Measurements from ENCODE around the gene SMIM12. TPM values are rescaled to one million over a fixed set of nuclear protein-coding genes. Genes with fewer than 3 reads are reported as not detected.

The SMIM12 gene
- total RNA-seq, 6 experiments from 2014 or later, result 30.5 to 45.7 (median 32.2) TPM

- TF ChIP-seq POLR2A (IDR thresholded peaks at IDR 0.05) (no peak), CTCF (IDR thresholded peaks at IDR 0.05) (no peak)
- H3K36me3 ChIP-seq, result no peaks in the 10 kb centered on the region
- peaks cover 0 to 2% (median 0%) of the 10 kb centered on the region in 4 donors for H3K4me1 ChIP-seq
- no peaks in the 10 kb centered on the region for H3K9me3 ChIP-seq
- H3K27me3 ChIP-seq, result no peaks in the 10 kb centered on the region
- WGBS (ENCODE audit: insufficient coverage, low coverage, low lambda C conversion rate, missing lambda C conversion rate), result 71% methylated on average over 4 of the region's 6 CpGs
- ATAC-seq, result no peak
- H3K4me3 ChIP-seq, result no peak overlapping the region
- intact Hi-C loops (cut with DNase I), result no loop called here
- DNase-seq, result no peak
- H3K27ac ChIP-seq, result no peak overlapping the region
Observed at GRCh38 chr1:34831721-34832246, 27.8 kb downstream of the SMIM12 start.

- H3K27me3 ChIP-seq, result no peaks in the 10 kb centered on the region
- ATAC-seq, result no peak
- WGBS (ENCODE audit: insufficient coverage, low coverage, low lambda C conversion rate, missing lambda C conversion rate), result 30% methylated on average over 1 of the region's 3 CpGs
- TF ChIP-seq CTCF (IDR thresholded peaks at IDR 0.05), result no peak
- TF ChIP-seq POLR2A (IDR thresholded peaks at IDR 0.05), result no peak
- no peaks in the 10 kb centered on the region for H3K36me3 ChIP-seq
- no peak for DNase-seq
- no peak overlapping the region for H3K4me3 ChIP-seq
- H3K27ac ChIP-seq, result no peak overlapping the region
- H3K9me3 ChIP-seq, result no peaks in the 10 kb centered on the region
- intact Hi-C loops (cut with DNase I), result no loop called here
- H3K4me1 ChIP-seq, result peaks cover 0 to 18% (median 7%) of the 10 kb centered on the region in 4 donors
Observed at GRCh38 chr1:34829250-34829649, 30.3 kb downstream of the SMIM12 start.

DNA sequence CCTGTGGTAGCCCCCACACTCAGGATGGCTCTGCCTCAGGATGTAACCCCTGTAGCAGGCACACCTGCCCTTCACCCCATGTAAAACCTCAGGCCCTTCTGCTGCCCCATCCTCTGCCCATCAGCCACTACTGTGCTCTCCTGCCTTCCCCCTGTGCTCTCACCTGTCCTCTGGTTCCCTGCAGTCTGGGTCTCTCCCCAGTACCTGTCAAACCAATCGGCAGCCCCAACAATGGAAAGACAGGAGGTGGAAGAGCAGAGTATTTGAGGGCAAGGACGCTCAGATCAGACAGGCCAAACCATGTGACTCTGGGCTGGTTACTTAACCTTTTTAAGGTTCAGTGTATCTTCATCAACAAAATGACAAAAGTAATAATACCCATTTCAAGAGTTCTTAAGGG, 30.9 kb downstream of the SMIM12 start:
- ATAC-seq (no peak), DNase-seq (no peak)
- H3K36me3 ChIP-seq, result no peaks in the 10 kb centered on the region
- H3K27ac ChIP-seq, result no peak overlapping the region
- 30% methylated on average over 2 of the region's 2 CpGs for WGBS (ENCODE audit: insufficient coverage, low coverage, low lambda C conversion rate, missing lambda C conversion rate)
- no peak overlapping the region for H3K4me3 ChIP-seq
- TF ChIP-seq POLR2A (IDR thresholded peaks at IDR 0.05) (no peak), CTCF (IDR thresholded peaks at IDR 0.05) (no peak)
- intact Hi-C loops (cut with DNase I), result no loop called here
- H3K4me1 ChIP-seq, result peaks cover 0 to 18% (median 7%) of the 10 kb centered on the region in 4 donors
- no peaks in the 10 kb centered on the region for H3K9me3 ChIP-seq
- H3K27me3 ChIP-seq, result no peaks in the 10 kb centered on the region

DNA sequence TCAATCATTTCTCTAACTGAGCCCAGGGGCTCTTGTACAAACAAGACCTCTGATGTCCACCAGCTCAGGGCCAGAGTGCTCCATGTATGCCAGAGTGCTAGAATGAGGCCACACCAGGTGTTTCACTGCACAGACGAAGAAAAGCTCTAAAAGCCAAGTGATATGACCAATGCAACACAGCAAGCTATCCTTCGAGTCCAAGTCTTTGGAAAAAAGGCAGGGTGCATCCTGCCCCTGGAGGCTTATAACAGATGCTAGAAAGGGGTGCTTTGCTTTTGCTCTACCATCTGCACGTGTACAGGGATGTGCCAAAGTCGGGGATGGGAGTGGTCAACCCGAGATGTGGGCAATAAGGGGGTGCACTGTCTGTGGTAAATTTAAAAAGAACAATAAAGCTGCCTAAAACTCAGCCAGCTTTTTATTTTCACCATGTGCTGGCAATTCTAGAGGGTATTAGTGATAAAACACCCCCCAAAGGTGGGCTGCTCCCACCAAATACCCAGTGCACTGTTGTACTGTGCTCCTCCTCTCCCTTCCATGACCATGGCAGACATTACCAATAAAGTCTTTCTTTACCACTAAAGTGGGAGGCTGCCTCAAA, 32.1 kb downstream of the SMIM12 start:
- H3K9me3 ChIP-seq, result no peaks in the 10 kb centered on the region
- intact Hi-C loops (cut with DNase I), result no loop called here
- H3K27ac ChIP-seq, result no peak overlapping the region

More for the DNA sequence above, 32.1 kb downstream of the SMIM12 start:
- 57% methylated on average over 3 of the region's 5 CpGs for WGBS (ENCODE audit: insufficient coverage, low coverage, low lambda C conversion rate, missing lambda C conversion rate)
- no peak for ATAC-seq
- H3K36me3 ChIP-seq, result no peaks in the 10 kb centered on the region
- TF ChIP-seq POLR2A (IDR thresholded peaks at IDR 0.05) (no peak), CTCF (IDR thresholded peaks at IDR 0.05) (no peak)
- H3K27me3 ChIP-seq, result no peaks in the 10 kb centered on the region
- peaks cover 0 to 18% (median 7%) of the 10 kb centered on the region in 4 donors for H3K4me1 ChIP-seq
- no peak overlapping the region for H3K4me3 ChIP-seq
- no peak for DNase-seq
